PC-9 (cell line): Measurements from ENCODE around the gene RYR3. TPM values are rescaled to one million over a fixed set of nuclear protein-coding genes. Genes with fewer than 3 reads are reported as not detected.

Experiments
- BruUV-seq: library from RNA; stranded (reverse); fragments of 400-500 nt; replicated peaks from 2 replicates; lab custom pipeline; 2021; lab: Mats Ljungman, UMichigan
- CTCF ChIA-PET: fragments of 300-600 bp; sonication (Branson Sonifier 250); formaldehyde crosslinking; loops from one replicate; lab custom pipeline; 2022; ENCODE audit warnings: antibody characterized with exemption; lab: Charles Lee
- POLR2A ChIA-PET: fragments of 300-600 bp; sonication (Branson Sonifier 250); formaldehyde crosslinking; loops from one replicate; lab custom pipeline; 2022; ENCODE audit warnings: antibody characterized with exemption; ENCODE audit not compliant: unreplicated experiment; lab: Charles Lee
- DNase-seq, 2 experiments: peaks; one replicate each; pipeline versions ENCODE4 v3.0.0 to v3.0.0-alpha.2; 2015 to 2022; ENCODE audit warnings: mixed read lengths in 1 of 2
- H2AFZ ChIP-seq: fragments of 200-600 bp; sonication (generic); 2 replicates; pipeline ENCODE4 v1.8.1; 2017; ENCODE audit warnings: antibody characterized with exemption
- H3F3A ChIP-seq: fragments of 200-600 bp; sonication (generic); 2 replicates; pipeline ENCODE4 v1.8.1; 2017; ENCODE audit warnings: antibody characterized with exemption, mild to moderate bottlenecking, low read depth; ENCODE audit not compliant: insufficient read depth
- H3K27ac ChIP-seq: fragments of 200-600 bp; sonication (generic); 2 replicates; pipeline ENCODE4 v1.6.1; 2016; ENCODE audit warnings: mixed run types
- H3K27me3 ChIP-seq: fragments of 200-600 bp; sonication (generic); 2 replicates; pipeline ENCODE4 v1.6.1; 2016; ENCODE audit warnings: low read depth, mixed run types; ENCODE audit not compliant: insufficient read depth
- H3K36me3 ChIP-seq: fragments of 200-600 bp; sonication (generic); 2 replicates; pipeline ENCODE4 v1.6.1; 2016; ENCODE audit warnings: low read depth, mixed run types
- H3K4me1 ChIP-seq: fragments of 200-600 bp; sonication (generic); replicated peaks from 2 replicates; pipeline ENCODE4 v1.6.1; 2016; ENCODE audit warnings: mixed run types; ENCODE audit not compliant: insufficient read depth
- H3K4me2 ChIP-seq: fragments of 200-600 bp; sonication (generic); 2 replicates; pipeline ENCODE4 v1.6.1; 2017; ENCODE audit warnings: mixed run types
- H3K4me3 ChIP-seq: fragments of 200-600 bp; sonication (generic); 2 replicates; pipeline ENCODE4 v1.6.1; 2016; ENCODE audit warnings: mixed run types
- H3K79me2 ChIP-seq: fragments of 200-600 bp; sonication (generic); 2 replicates; pipeline ENCODE4 v1.6.1; 2017; ENCODE audit warnings: low read depth, mixed run types
- H3K9me2 ChIP-seq: fragments of 200-600 bp; sonication (generic); 2 replicates; pipeline ENCODE4 v1.8.1; 2017; ENCODE audit warnings: mild to moderate bottlenecking; ENCODE audit not compliant: insufficient read depth
- H3K9me3 ChIP-seq: fragments of 200-600 bp; sonication (generic); 2 replicates; pipeline ENCODE4 v1.8.1; 2016; ENCODE audit warnings: low read depth; ENCODE audit not compliant: insufficient read depth
- H4K20me1 ChIP-seq: fragments of 200-600 bp; sonication (generic); 2 replicates; pipeline ENCODE4 v1.8.1; 2017; ENCODE audit not compliant: insufficient read depth
- CTCF ChIP-seq: fragments of 200-600 bp; sonication (generic); conservative IDR thresholded peaks from 2 replicates; pipeline ENCODE4 v1.6.1; 2017; ENCODE audit warnings: mixed run types, antibody characterized with exemption, mild to moderate bottlenecking, moderate library complexity
- EZH2 ChIP-seq: fragments of 200-600 bp; sonication (generic); IDR thresholded peaks from 2 replicates; pipeline ENCODE4 v1.8.0; 2017; ENCODE audit warnings: antibody characterized with exemption, low read depth
- intact Hi-C: fragments of 100-400 bp; cut with micrococcal nuclease; formaldehyde crosslinking; loops from one replicate; pipeline ENCODE4 v1.10.0; 2022; ENCODE audit not compliant: unreplicated experiment
- total RNA-seq: library from RNA; stranded (reverse); gene quantifications from 2 replicates; pipeline ENCODE4 v1.2.3, GENCODE V29; 2021

The RYR3 gene
- total RNA-seq, 1 experiment from 2014 or later, result 0.15 TPM

- Histone ChIP-seq H2AFZ (no peak overlapping the region), H3K4me1 (no peaks in the 10 kb centered on the region), H3K4me2 (no peak overlapping the region), H4K20me1 (no peaks in the 10 kb centered on the region), H3K36me3 (no peaks in the 10 kb centered on the region), H3K27ac (no peak overlapping the region), H3K9me3 (no peaks in the 10 kb centered on the region), H3K4me3 (no peak overlapping the region), H3K27me3 (0 out of 2 replicates have a peak, but pooled peaks cover 3% of the 10 kb centered on the region), H3F3A (no peaks in the 10 kb centered on the region), H3K9me2 (no peaks in the 10 kb centered on the region), H3K79me2 (no peaks in the 10 kb centered on the region)
- intact Hi-C loops, result no loop called here
- no peak for DNase-seq
- POLR2A ChIA-PET, result no interaction called here
- no TSS peak for BruUV-seq
- TF ChIP-seq EZH2, result no peak
- TF ChIP-seq CTCF, result no peak
- CTCF ChIA-PET, result no interaction called here
These were observed 463.2 kb downstream of the RYR3 start for GRCh38 chr15:33773969-33774368.

GRCh38 chr15:33778852-33779251 is 468.1 kb downstream of the RYR3 start:
- ChIA-PET CTCF (no interaction called here), POLR2A (no interaction called here)
- TF ChIP-seq CTCF, result no peak
- TF ChIP-seq EZH2, result no peak
- DNase-seq, result no peak
- Histone ChIP-seq H4K20me1 (no peaks in the 10 kb centered on the region), H3K4me3 (no peak overlapping the region), H3K9me3 (no peaks in the 10 kb centered on the region), H3K79me2 (no peaks in the 10 kb centered on the region), H3K4me1 (no peaks in the 10 kb centered on the region), H3K27ac (no peak overlapping the region), H2AFZ (no peak overlapping the region), H3K9me2 (no peaks in the 10 kb centered on the region), H3F3A (no peaks in the 10 kb centered on the region), H3K27me3 (no peaks in the 10 kb centered on the region), H3K36me3 (no peaks in the 10 kb centered on the region), H3K4me2 (no peak overlapping the region)
- BruUV-seq, result no TSS peak
- intact Hi-C loops, result no loop called here

- BruUV-seq, result no TSS peak
- no peak overlapping the region for H2AFZ ChIP-seq
- POLR2A ChIA-PET, result no interaction called here
- H3K9me3 ChIP-seq, result no peaks in the 10 kb centered on the region
- CTCF ChIA-PET, result no interaction called here
- no peak for DNase-seq
- no peaks in the 10 kb centered on the region for H3F3A ChIP-seq
- no peaks in the 10 kb centered on the region for H3K79me2 ChIP-seq
- intact Hi-C loops, result no loop called here
- no peaks in the 10 kb centered on the region for H3K36me3 ChIP-seq
- H4K20me1 ChIP-seq, result no peaks in the 10 kb centered on the region
- H3K27ac ChIP-seq, result no peak overlapping the region
- H3K4me3 ChIP-seq, result no peak overlapping the region
- no peaks in the 10 kb centered on the region; the same call in 1 of the 2 replicates for H3K27me3 ChIP-seq
- no peaks in the 10 kb centered on the region for H3K9me2 ChIP-seq
- H3K4me1 ChIP-seq, result no peaks in the 10 kb centered on the region
- TF ChIP-seq CTCF (no peak), EZH2 (no peak)
- H3K4me2 ChIP-seq, result no peak overlapping the region
These were observed 469.4 kb downstream of the RYR3 start for GRCh38 chr15:33780011-33780768.
